H54 (cell line): ENCODE results near the gene BMX.

Experiments used
- DNase-seq: peaks from one replicate; pipeline ENCODE4 v3.0.0; 2011; ENCODE audit warnings: low spot score, mixed read lengths; ENCODE audit not compliant: insufficient read length
- FAIRE-seq: peaks from 3 replicates; lab custom pipeline; 2011; peaks lifted over from hg19 to GRCh38; lab: Jason Lieb, UNC
- POLR2A ChIP-seq: IDR thresholded peaks from 2 replicates; pipeline ENCODE4 v1.6.1; 2011; ENCODE audit warnings: low read depth, mild to moderate bottlenecking, low read length

Gene BMX

GRCh38 chrX:15493118-15493962 is 7.3 kb upstream of the BMX start, which contains the start of gene PIR:
TSS of gene PIR (minus strand) at chrX:15493333. CDS start at chrX:15491257, 2,076 bp downstream.
- TF ChIP-seq POLR2A, result peak; percentile 41; the same call in 1 of the 2 replicates
- DNase-seq, result peak; percentile 46
- no peak for FAIRE-seq

- FAIRE-seq, result no peak
- no peak for DNase-seq
- no peak for TF ChIP-seq POLR2A
Measured at GRCh38 chrX:15495801-15496200, 4.8 kb upstream of the BMX start.

- DNase-seq (no peak), FAIRE-seq (no peak)
- no peak for TF ChIP-seq POLR2A
Measured at GRCh38 chrX:15496824-15497223, 3.8 kb upstream of the BMX start.

GRCh38 chrX:15497865-15498264 is 2.7 kb upstream of the BMX start:
- FAIRE-seq, result no peak
- TF ChIP-seq POLR2A, result no peak
- peak; percentile 0 for DNase-seq

GRCh38 chrX:15498741-15499140 is 1.9 kb upstream of the BMX start:
- FAIRE-seq (no peak), DNase-seq (no peak)
- no peak for TF ChIP-seq POLR2A

- no peak for FAIRE-seq
- TF ChIP-seq POLR2A, result no peak
- no peak for DNase-seq
Measured at GRCh38 chrX:15499976-15500375, 631 bp upstream of the BMX start.

GRCh38 chrX:15501506-15501905 is 899 bp downstream of the BMX start:
- no peak for TF ChIP-seq POLR2A
- FAIRE-seq (no peak), DNase-seq (no peak)

- no peak for FAIRE-seq
- DNase-seq, result no peak
- TF ChIP-seq POLR2A, result no peak
Measured at GRCh38 chrX:15504661-15505060, 4.1 kb downstream of the BMX start.

- DNase-seq (no peak), FAIRE-seq (no peak)
- no peak for TF ChIP-seq POLR2A
Measured at GRCh38 chrX:15505101-15505500, 4.5 kb downstream of the BMX start.

- FAIRE-seq, result no peak
- no peak for TF ChIP-seq POLR2A
- no peak for DNase-seq
Measured at GRCh38 chrX:15507005-15507404, 6.4 kb downstream of the BMX start.

GRCh38 chrX:15509845-15510244 is 9.2 kb downstream of the BMX start:
- FAIRE-seq (no peak), DNase-seq (no peak)
- no peak for TF ChIP-seq POLR2A

GRCh38 chrX:15511563-15511962 is 11.0 kb downstream of the BMX start:
- no peak for TF ChIP-seq POLR2A
- FAIRE-seq (no peak), DNase-seq (no peak)

GRCh38 chrX:15512401-15512965 is 11.9 kb downstream of the BMX start:
- DNase-seq (no peak), FAIRE-seq (no peak)
- TF ChIP-seq POLR2A, result no peak

GRCh38 chrX:15514279-15514678 is 13.7 kb downstream of the BMX start:
- FAIRE-seq, result no peak
- no peak for TF ChIP-seq POLR2A
- DNase-seq, result no peak

GRCh38 chrX:15515931-15516330 is 15.3 kb downstream of the BMX start:
- DNase-seq (no peak), FAIRE-seq (no peak)
- no peak for TF ChIP-seq POLR2A

- no peak for FAIRE-seq
- TF ChIP-seq POLR2A, result no peak
- no peak for DNase-seq
Measured at GRCh38 chrX:15522464-15522863, 21.9 kb downstream of the BMX start.
